SW 1271 (cell line): Measurements from ENCODE around the gene SMIM1.
A peak's percentile ranks its signal among the peaks of the same experiment; 100 is the strongest.
"Not testable (repeated sequence)": the region's sequence is repeated elsewhere in the genome, so short reads cannot be mapped to it uniquely, and the experiment has no call there.

Source experiments
- DNase-seq, 2 experiments: peaks; one replicate each; lab custom pipeline; 2025; lab: John Stamatoyannopoulos, UW

The SMIM1 gene

GRCh38 chr1:3796215-3797061 is 23.9 kb downstream of the SMIM1 start, which contains the start of gene LRRC47:
TSS of gene LRRC47 (minus strand) at chr1:3796498. CDS start at chr1:3796476, 22 bp downstream.
- DNase-seq: peak; percentile 66 to 82

GRCh38 chr1:3799976-3800685 is 27.6 kb downstream of the SMIM1 start:
- DNase-seq: no peak

GRCh38 chr1:3800795-3801194 is 28.2 kb downstream of the SMIM1 start:
- not testable (repeated sequence) for DNase-seq

GRCh38 chr1:3803905-3804626 is 31.5 kb downstream of the SMIM1 start:
- no peak for DNase-seq

- not testable (repeated sequence) for DNase-seq
Measured at GRCh38 chr1:3804627-3804944, 32.0 kb downstream of the SMIM1 start.

- DNase-seq: no peak
Measured at GRCh38 chr1:3805038-3805437, 32.5 kb downstream of the SMIM1 start.

GRCh38 chr1:3807769-3808168 is 35.2 kb downstream of the SMIM1 start:
- DNase-seq: no peak

GRCh38 chr1:3809680-3810079 is 37.1 kb downstream of the SMIM1 start:
- DNase-seq: no peak

GRCh38 chr1:3810149-3810761 is 37.7 kb downstream of the SMIM1 start:
- not testable (repeated sequence) for DNase-seq

- DNase-seq: no peak
Measured at GRCh38 chr1:3811595-3811911, 39.0 kb downstream of the SMIM1 start.

- DNase-seq: no peak
Measured at GRCh38 chr1:3814065-3814464, 41.5 kb downstream of the SMIM1 start.

- no peak for DNase-seq
Measured at GRCh38 chr1:3814771-3815561, 42.4 kb downstream of the SMIM1 start.

- no peak for DNase-seq
Measured at GRCh38 chr1:3816331-3817137, 44.0 kb downstream of the SMIM1 start.

- DNase-seq: no peak
Measured at GRCh38 chr1:3817138-3817740, 44.7 kb downstream of the SMIM1 start.

- no peak for DNase-seq
Measured at GRCh38 chr1:3817821-3818597, 45.5 kb downstream of the SMIM1 start.

- no peak for DNase-seq
Measured at GRCh38 chr1:3819771-3820200, 47.2 kb downstream of the SMIM1 start.

GRCh38 chr1:3820316-3820715 is 47.8 kb downstream of the SMIM1 start:
- no peak for DNase-seq

- no peak for DNase-seq
Measured at GRCh38 chr1:3821004-3821403, 48.5 kb downstream of the SMIM1 start.

- no peak for DNase-seq
Measured at GRCh38 chr1:3821447-3821846, 48.9 kb downstream of the SMIM1 start.
